GOT3 (cell line): ENCODE data around the gene MAP9.
"Not testable (repeated sequence)": the region's sequence is repeated elsewhere in the genome, so short reads cannot be mapped to it uniquely, and the experiment has no call there.

ENCODE experiments used
- DNase-seq: peaks from one replicate; lab custom pipeline; 2025; ENCODE audit warnings: mixed read lengths; lab: John Stamatoyannopoulos, UW

The MAP9 gene

DNA sequence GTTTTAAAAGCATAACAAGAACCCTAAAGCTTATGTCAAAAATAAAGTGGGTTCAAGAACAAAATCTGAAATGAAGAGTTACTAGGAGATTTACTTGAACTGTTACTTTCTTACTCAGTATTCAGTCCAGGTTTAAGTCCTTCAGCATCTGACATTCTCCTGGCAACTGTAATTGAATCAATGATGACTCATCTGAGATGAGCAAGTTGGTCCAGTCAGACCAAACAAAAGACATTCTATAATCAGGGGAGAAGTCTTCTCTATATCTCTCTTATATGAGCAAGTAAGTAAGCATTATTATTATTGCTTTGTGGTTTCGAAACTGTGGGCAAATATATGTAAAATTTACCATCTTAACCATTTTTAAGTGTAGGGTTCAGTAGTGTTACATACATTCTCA lies 34.6 kb downstream of the MAP9 start:
- no peak for DNase-seq

DNA sequence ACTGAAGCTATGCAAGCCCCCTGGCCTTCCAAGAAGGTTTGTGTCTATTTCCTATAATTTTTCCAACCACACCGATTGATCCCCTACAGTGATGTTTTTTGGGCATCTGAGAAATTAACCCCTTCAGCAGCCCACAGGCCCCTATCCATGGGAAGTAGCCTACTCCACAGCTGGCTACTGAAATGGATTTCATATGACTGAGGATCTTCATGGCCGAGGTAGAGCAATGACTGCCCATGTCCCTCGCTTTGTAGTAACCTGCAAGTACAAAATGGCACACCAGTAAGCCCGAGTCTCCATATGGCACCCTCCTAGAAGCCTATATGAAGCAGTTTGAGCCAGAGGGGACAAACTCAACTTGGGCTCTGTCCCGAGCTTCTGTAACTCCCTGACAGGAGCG lies 36.8 kb downstream of the MAP9 start:
- no peak for DNase-seq

DNA sequence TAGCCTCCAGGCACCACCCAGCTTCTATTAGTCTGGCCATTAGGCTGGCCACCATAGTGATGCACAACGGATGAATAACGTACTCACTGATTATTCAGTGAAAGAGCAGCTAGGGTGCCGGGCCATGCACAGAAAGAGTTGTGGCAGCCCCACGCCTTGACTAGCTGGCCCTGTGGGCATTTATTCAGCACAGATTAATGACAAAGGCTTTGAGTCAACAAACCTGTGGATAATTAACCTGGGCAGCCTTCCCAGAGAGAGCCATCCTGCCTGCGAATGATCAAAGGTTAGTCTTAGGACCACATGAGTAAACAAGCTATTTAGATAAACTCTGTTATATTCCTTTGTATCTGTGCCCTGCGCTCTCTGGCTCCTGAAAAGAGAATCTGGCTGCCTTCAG lies 37.2 kb downstream of the MAP9 start:
- no peak for DNase-seq

DNA sequence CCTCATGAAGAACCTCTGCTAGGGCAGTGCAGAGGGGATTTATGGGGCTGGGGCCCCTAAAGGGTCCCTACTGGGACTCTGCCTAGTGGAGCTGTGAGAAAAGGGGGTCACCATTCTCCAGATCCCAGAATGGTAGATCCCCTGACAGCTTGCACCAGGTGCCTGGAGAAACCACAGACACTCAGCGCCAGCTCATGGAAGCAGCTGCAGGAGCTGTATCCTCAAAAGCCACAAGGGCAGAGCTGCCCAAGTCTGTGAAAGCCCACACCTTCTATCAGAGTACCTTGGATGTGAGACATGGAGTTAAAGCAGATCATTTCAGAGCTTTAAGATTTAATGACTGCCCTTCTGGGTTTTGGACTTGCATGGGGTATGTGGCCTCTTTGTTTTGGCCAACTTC lies 38.6 kb downstream of the MAP9 start:
- DNase-seq: no peak

DNA sequence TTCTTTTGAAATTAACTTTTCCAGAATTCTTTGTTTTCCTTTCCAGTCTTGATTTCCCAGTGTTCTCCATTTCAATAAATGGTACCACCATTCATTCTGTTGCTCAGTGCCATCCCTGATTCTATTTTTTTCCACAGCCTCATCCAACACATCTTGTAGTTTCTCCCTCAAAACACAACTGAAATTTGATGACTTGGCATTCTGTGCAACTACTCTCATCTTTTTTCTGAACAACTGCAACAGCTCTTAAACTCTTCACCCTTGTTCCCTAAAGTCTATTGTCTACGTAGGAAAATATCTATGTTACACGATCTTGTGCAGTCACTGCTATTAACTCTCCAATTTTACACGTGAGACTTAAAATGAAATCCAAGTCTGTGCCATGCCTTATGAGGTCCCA lies 40.5 kb downstream of the MAP9 start:
- no peak for DNase-seq

DNA sequence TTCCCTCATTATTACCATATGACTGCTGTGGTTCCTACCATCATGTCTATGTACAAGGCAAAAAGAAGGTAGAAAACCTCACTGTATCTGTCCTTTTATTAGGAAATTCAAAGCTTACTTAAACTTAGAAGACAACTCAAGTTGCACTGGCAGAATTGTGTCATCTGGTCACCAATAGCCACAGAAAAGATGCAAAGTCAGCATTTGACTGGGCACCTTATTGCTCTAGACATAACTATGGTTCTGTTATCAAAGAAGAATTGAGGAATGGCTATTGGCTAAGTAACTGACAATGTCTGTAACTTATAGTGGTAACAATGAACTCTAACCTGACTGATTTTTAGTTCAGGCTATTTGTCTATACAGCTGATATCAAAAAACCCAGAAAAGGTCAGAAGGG lies 45.3 kb downstream of the MAP9 start:
- DNase-seq: no peak

DNA sequence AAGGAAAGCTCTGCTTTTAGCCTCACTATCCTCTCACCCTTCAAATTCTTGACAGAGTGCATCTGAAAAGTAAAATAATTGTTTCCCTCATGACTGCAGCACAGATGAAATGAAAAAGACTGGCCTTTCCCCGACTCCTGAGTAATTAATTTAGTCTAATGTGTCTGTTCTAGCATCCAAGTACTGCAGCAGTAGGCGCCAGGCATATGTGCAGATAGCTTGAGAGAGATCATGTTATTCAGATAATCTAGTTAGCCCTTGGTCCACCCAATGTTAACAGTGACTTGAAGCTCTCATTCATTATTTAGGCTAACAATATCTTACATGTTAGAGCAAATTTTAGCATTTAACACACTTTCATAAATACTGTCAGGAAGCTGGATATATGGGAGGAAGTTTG lies 54.0 kb downstream of the MAP9 start:
- no peak for DNase-seq

DNA sequence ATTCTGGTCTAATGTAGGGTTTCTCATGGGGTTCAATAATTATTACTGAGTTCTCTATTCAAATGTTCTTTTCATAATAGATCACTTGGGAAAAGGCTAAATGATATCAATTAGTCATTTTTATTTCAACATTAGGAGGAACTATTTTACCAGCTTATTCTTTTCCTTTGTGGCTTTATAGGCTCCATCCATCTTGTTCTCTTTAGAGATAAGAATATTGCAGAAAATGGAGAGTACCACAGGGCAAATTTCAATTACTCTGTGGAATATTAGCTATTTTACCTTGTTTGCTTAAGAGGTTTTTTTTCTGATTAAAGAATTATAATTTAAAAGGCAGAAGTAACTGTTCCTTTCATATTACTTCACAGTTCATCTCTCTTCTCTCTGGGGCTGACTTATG lies 55.8 kb downstream of the MAP9 start:
- DNase-seq: no peak

DNA sequence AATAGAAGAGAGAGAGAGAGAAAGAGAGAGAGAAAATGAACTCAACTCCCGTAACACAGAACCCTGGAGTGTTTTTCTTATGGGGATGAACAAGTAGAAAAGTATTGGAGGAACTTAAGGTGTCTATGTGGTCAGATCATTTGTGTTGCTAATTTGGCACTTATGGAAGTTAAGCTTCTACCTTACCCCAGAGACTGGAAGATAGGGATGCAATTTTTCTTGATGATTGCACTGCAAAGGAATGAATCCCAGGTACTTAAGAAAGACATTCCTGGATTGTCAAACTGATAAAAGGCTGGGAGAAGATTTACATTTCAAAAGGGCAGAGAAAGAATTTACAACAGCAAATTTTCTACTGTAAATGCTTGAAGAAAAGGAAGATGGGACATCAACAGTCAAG lies 57.2 kb downstream of the MAP9 start:
- DNase-seq: no peak

DNA sequence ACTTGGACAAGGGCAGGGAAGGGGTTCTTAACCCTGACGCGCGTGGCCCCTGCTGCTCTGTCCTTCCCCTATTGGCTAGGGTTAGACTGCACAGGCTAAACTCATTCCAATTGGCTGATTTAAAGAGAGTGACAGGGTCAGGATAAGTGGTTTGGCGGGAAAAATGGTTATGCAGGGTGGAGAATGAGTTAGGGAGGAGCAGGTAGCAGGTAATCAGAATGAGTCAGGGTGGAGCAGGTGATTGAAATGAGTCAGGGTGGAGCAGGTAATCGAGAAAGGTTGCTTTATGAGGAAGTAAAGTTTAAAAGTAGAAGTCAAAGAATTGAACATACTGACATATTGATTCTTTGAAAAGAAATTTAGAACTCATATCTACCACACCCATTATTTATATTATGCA lies 64.7 kb downstream of the MAP9 start:
- DNase-seq: not testable (repeated sequence)

DNA sequence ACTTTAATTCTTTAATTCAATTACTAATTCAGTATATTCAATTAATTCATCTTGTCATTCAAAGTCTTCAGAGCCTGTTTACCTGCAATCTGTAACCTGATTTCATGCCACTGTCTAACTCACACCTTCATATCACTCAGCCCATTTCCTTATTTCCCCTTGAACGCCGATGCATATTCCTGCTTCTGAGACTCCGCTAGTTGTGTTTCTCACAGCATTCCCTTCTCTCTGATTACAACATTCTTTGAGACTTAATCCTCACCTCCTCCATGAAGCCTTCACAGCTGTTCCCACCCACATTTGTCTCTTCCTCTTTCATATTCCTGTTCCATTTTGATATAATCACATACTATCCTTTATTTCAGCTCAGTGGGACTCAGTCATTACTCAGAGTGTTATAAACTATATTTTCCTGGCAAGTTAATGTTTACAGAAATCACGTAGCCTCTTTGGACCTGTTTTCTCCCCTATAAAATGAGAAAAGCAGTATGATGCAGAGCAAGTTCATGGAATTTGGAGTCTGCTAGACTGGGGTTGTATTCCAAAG lies 69.0 kb downstream of the MAP9 start:
- no peak for DNase-seq

DNA sequence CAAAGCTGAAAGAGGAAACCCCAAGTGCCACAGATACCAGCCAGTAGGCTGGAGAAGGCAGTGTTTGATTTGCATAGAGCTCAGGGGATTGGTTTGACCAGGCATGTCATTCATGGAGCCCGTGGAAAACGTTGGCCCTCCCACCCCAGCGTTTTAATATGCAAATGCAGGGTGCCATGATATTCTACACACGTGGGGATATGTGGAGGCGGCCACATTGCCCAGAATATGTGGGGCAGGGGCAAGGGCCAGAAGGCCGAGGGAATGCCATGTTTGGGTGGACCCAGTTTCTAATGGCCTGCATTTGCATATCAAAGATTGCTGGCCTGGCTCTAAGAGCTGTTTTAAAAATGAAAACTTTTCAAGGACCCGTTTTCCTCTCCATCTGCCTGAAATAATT lies 71.1 kb downstream of the MAP9 start:
- DNase-seq: no peak

DNA sequence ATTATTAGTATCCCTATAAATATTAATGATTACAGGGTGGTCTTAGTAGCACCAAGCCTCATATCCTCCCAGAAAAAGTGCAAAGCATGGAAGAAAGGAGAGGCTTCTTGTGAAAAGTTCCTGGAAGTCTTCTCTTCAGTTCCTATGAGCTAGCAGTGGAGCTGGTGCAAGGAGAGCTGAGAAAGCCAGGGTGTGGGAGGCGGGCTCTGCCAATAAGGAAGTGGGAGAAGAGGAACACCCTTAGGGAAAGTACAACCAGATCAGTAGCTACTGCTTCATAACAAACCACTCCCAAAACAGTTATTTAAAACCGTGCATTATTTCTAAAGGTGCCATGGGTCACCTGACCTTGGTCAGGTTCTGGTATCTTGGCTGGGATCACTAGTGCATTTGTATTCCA lies 72.4 kb downstream of the MAP9 start:
- DNase-seq: no peak

DNA sequence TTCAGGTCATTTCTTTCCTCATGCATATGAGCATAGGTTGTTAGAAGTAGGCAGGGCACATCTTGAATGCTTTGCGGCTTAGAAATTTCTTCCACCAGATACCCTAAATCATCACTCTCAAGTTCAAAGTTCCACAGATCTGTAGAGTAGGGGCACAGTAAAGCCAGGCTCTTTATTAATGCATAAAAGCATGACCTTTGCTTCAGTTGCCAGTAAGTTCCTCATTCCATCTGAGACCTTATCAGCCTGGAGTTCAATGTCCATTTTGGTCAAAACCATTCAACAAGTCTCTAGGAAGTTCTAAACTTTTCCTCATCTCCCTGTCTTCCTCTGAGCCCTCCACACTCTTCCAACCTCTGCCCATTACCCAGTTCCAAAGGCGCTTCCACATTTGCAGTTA lies 77.7 kb downstream of the MAP9 start:
- no peak for DNase-seq
